Natural killer cell treated with Interleukin-12 subunit alpha and Interleukin-12 subunit beta and Interleukin-15 and Interleukin-18, amount 100 ng/mL, for 72 hours (primary cell): Measurements from ENCODE around the gene ZCCHC10. TPM values are rescaled to one million over a fixed set of nuclear protein-coding genes. Genes with fewer than 3 reads are reported as not detected.
"Not testable (repeated sequence)": the region's sequence is repeated elsewhere in the genome, so short reads cannot be mapped to it uniquely, and the experiment has no call there.

Experiments used
- ATAC-seq, 2 donors: fragments of 150-1000 bp; cut with Tn5 transposase in 1 of 2; sonication (Bioruptor Pico), chemical (Tn5 transposase) in 1 of 2; 2 replicates each; pipeline ENCODE4 v1.10.0; 2021
- DNase-seq: peaks from one replicate; pipeline ENCODE4 v3.0.0; 2022; ENCODE audit warnings: low spot score
- H3K27ac Mint-ChIP-seq, 2 donors: 1 replicate in 1 of 2; 2 replicates in 1 of 2; pipeline ENCODE4 v1.8.0; 2022; ENCODE audit warnings: mixed read lengths in 2 of 2, mild to moderate bottlenecking in 1 of 2, moderate library complexity in 1 of 2
- H3K27me3 Mint-ChIP-seq, 2 donors: 1 replicate in 1 of 2; 2 replicates in 1 of 2; pipeline ENCODE4 v1.8.0; 2022; ENCODE audit warnings: mixed read lengths in 2 of 2
- H3K36me3 Mint-ChIP-seq: one replicate; pipeline ENCODE4 v1.8.0; 2022; ENCODE audit warnings: mixed read lengths
- H3K4me1 Mint-ChIP-seq, 2 donors: 1 replicate in 1 of 2; 2 replicates in 1 of 2; pipeline ENCODE4 v1.8.0; 2022; ENCODE audit warnings: low read depth in 2 of 2, mixed read lengths in 2 of 2, mild to moderate bottlenecking in 1 of 2
- H3K4me3 Mint-ChIP-seq: one replicate; pipeline ENCODE4 v1.8.0; 2022; ENCODE audit warnings: mixed read lengths
- H3K9me3 Mint-ChIP-seq: 2 replicates; pipeline ENCODE4 v1.8.0; 2022; ENCODE audit warnings: mixed read lengths
- total RNA-seq, 2 donors: library from RNA; stranded (reverse); gene quantifications; one replicate each; pipeline ENCODE4 v1.2.3, GENCODE V29; 2022

The ZCCHC10 gene
- total RNA-seq, 2 donors from 2014 or later, result 21.6 to 31.4 TPM

- Mint-ChIP-seq H3K27me3 (no peaks in the 10 kb centered on the region), H3K9me3 (no peaks in the 10 kb centered on the region), H3K36me3 (peaks cover 4% of the 10 kb centered on the region), H3K4me1 (no peaks in the 10 kb centered on the region), H3K4me3 (no peak overlapping the region), H3K27ac (no peak overlapping the region)
- no peak for ATAC-seq
- no peak for DNase-seq
These were observed 46.4 kb downstream of the ZCCHC10 start for GRCh38 chr5:132979976-132980375.

- Mint-ChIP-seq H3K36me3 (peaks cover 4% of the 10 kb centered on the region), H3K4me1 (no peaks in the 10 kb centered on the region), H3K27ac (no peak overlapping the region), H3K27me3 (no peaks in the 10 kb centered on the region), H3K9me3 (no peaks in the 10 kb centered on the region), H3K4me3 (no peak overlapping the region)
- ATAC-seq, result no peak
- DNase-seq, result no peak
These were observed 46.9 kb downstream of the ZCCHC10 start for GRCh38 chr5:132979367-132979940.

- peaks cover 4% of the 10 kb centered on the region for H3K36me3 Mint-ChIP-seq
- no peaks in the 10 kb centered on the region for H3K4me1 Mint-ChIP-seq
- ATAC-seq (no peak), DNase-seq (no peak)
- H3K9me3 Mint-ChIP-seq, result no peaks in the 10 kb centered on the region
- no peak overlapping the region for H3K4me3 Mint-ChIP-seq
- H3K27ac Mint-ChIP-seq, result no peak overlapping the region
- H3K27me3 Mint-ChIP-seq, result no peaks in the 10 kb centered on the region
These were observed 49.5 kb downstream of the ZCCHC10 start for GRCh38 chr5:132976852-132977251.

- not testable (repeated sequence) for H3K4me3 Mint-ChIP-seq, DNase-seq, ATAC-seq
These were observed 53.9 kb downstream of the ZCCHC10 start for GRCh38 chr5:132972436-132972828.

DNA sequence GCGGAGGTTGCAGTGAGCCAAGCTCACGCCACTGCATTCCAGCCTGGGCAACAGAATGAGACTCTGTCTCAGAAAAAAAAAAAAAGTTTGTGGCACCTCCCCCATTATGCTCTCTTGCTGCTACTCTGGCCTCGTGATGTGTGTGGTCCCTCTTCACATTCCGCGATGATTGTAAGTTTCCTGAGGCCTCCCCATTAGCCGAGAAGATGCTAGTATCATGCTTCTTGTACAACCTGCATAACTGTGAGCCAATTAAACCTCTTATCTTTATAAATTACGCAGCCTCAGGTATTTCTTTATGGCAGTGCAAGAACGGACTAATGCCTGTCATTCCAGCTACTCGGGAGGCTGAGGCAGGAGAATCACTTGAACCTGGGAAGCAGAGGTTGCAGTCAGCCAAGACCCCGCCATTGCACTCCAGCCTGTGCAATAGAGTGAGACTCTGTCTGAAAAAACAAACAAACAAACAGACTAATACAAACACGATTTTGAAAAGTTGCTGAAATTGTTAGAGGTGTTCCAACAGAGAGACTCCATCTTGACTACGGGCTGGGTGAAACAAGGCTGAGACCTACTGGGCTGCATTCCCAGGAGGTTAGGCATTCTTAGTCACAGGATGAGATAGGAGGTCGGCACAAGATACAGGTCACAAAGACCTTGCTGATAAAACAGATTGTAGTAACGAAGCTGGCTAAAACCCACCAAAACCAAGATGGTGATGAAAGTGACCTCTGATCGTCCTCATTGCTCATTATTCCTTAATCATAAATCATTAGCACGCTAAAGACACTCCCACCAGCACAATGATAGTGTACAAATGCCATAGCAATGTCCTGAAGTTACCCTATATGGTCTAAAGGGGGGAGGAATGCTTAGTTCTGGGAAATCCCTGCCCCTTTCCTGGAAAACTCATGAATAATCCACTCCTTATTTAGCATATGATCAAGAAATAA, 54.6 kb downstream of the ZCCHC10 start:
- no peak overlapping the region for H3K27ac Mint-ChIP-seq
- no peak for ATAC-seq
- H3K4me3 Mint-ChIP-seq, result no peak overlapping the region
- peaks cover under 1% of the 10 kb centered on the region for H3K36me3 Mint-ChIP-seq
- DNase-seq, result no peak
- no peaks in the 10 kb centered on the region for H3K9me3 Mint-ChIP-seq
- no peaks in the 10 kb centered on the region for H3K4me1 Mint-ChIP-seq
- no peaks in the 10 kb centered on the region for H3K27me3 Mint-ChIP-seq

More at GRCh38 chr5:132972436-132972828, 53.9 kb downstream of the ZCCHC10 start:
- H3K9me3 Mint-ChIP-seq, H3K27me3 Mint-ChIP-seq, H3K27ac Mint-ChIP-seq, H3K4me1 Mint-ChIP-seq, H3K36me3 Mint-ChIP-seq: not testable (repeated sequence)

- H3K27me3 Mint-ChIP-seq, result no peaks in the 10 kb centered on the region
- ATAC-seq (no peak), DNase-seq (no peak)
- H3K4me1 Mint-ChIP-seq, result peaks cover 7 to 25% of the 10 kb centered on the region in 2 donors
- no peaks in the 10 kb centered on the region for H3K9me3 Mint-ChIP-seq
- H3K27ac Mint-ChIP-seq, result peak overlapping the region in 1 of 2 donors; percentile 95
- H3K36me3 Mint-ChIP-seq, result no peaks in the 10 kb centered on the region
- H3K4me3 Mint-ChIP-seq, result no peak overlapping the region
These were observed 61.2 kb downstream of the ZCCHC10 start for GRCh38 chr5:132965120-132965519.

DNA sequence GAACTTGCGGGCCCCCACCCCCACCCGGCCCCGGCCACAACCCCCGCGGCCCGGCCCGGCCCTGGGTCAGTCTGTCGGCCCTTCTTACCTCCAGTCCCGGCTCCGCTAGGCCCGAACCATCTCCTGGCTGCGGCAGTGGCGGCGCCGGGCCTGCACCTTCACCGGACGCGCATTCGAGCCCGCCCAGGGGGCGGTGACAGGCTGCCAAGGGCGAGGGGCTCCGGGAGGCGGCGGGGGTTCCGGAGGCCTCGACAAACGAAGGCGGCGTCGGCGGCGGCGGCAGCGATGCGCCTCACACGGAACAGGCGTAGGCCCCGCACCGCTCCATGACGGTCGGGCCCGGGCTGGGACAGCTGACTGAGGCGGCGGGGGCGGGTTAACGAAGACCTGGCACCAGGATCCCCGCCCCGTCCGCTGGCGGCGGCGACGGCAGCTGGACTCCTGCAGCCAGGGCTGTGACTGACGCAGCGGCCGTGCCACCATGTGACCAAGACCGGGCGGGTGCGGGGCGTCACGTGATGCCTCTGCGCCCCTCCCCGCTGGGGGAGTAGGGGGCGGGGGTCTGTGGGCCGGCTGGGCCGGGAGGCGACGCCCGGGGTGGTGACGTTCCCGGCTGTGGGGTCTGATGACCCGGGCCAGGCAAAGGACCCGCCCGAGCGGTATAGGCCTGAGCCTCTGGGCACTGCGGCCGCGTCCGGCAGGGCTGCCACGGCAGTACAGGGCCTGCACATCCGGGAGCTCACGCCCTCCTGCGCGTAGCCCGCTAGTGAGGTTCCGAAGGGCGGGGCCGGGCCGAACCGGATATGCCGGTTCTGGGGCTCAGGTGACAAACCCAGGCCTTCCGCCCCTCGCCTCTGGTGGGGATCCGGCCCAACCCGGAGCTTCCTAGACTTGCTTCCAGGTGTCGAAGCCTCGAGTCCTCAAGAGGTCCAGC, 62.9 kb downstream of the ZCCHC10 start, which contains the start of gene AFF4:
AFF4 (minus strand) TSS at position 464 of the 934 bp plus-strand sequence. CDS start 26,445 bp downstream, outside the sequence.
- no peaks in the 10 kb centered on the region for H3K36me3 Mint-ChIP-seq
- H3K9me3 Mint-ChIP-seq, result no peaks in the 10 kb centered on the region
- peaks cover 14 to 32% of the 10 kb centered on the region in 2 donors for H3K4me1 Mint-ChIP-seq
- DNase-seq, result peak; percentile 96
- peak within 1 kb of the TSS; percentile 92 for H3K4me3 Mint-ChIP-seq
- peak; percentile 97 for ATAC-seq
- H3K27me3 Mint-ChIP-seq, result no peaks in the 10 kb centered on the region
- peak within 1 kb of the TSS; percentile 95 to 96 for H3K27ac Mint-ChIP-seq

- H3K4me1 Mint-ChIP-seq, result peaks cover 15 to 38% of the 10 kb centered on the region in 2 donors
- peak overlapping the region; percentile 92 for H3K4me3 Mint-ChIP-seq
- DNase-seq (no peak), ATAC-seq (no peak)
- H3K36me3 Mint-ChIP-seq, result no peaks in the 10 kb centered on the region
- H3K27me3 Mint-ChIP-seq, result no peaks in the 10 kb centered on the region
- peak overlapping the region; percentile 95 to 96 for H3K27ac Mint-ChIP-seq
- H3K9me3 Mint-ChIP-seq, result no peaks in the 10 kb centered on the region
These were observed 63.8 kb downstream of the ZCCHC10 start for GRCh38 chr5:132962429-132963021.

DNA sequence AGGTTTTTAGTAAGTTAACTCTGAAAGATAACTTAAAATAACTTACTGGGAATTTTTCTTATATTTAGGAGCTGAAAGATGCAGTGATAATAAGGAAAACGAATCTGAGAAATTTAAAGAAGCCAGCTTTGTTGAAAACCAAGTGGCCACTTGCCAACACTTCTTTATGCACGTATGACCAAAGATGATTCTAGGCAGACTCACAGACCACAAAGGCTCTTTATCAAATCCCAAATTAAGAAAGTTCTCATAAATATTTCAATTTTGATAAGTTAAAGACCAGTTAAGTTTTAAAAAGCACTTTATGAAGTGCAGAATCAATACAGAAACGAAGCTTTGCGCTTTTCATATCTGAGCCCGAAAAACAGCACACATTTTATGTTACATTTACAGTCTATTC, 64.5 kb downstream of the ZCCHC10 start:
- Mint-ChIP-seq H3K9me3 (no peaks in the 10 kb centered on the region), H3K36me3 (no peaks in the 10 kb centered on the region), H3K4me3 (peak overlapping the region; percentile 92), H3K27ac (peak overlapping the region; percentile 95 to 96), H3K4me1 (peaks cover 15 to 38% of the 10 kb centered on the region in 2 donors), H3K27me3 (no peaks in the 10 kb centered on the region)
- ATAC-seq, result no peak
- no peak for DNase-seq

- ATAC-seq, DNase-seq, H3K9me3 Mint-ChIP-seq, H3K36me3 Mint-ChIP-seq, H3K27me3 Mint-ChIP-seq: not testable (repeated sequence)
- Mint-ChIP-seq H3K27ac (peak overlapping the region; percentile 95 to 96), H3K4me1 (peaks cover 15 to 38% of the 10 kb centered on the region in 2 donors), H3K4me3 (peak overlapping the region; percentile 92)
These were observed 65.1 kb downstream of the ZCCHC10 start for GRCh38 chr5:132961123-132961815.

DNA sequence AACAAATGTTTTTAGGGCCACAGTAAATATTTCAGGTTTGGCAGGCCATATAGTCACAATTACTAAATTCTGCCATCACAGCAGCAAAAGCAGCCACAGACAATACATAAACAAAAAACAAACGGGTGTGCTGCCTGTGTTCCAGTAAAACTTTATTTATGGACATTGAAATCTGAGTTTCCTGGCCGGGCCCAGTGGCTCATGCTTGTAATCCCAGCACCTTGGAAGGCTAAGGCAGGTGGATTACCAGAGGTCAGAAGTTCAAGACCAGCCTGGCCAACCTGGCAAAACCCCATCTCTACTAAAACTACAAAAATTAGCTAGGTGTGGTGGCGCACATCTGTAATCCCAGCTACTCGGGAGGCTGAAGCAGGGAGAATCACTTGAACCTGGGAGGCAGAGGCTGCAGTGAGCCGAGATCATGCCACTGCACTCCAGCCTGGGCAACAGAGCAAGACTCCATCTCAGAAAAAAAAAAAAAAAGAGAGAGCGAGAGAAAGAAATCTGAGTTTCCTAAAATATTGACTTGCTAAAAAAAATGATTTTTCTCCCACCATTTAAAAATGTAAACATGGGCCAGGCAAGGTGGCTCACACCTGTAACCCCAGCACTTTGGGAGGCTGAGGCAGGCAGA, 70.1 kb downstream of the ZCCHC10 start:
- not testable (repeated sequence) for H3K9me3 Mint-ChIP-seq, DNase-seq, H3K36me3 Mint-ChIP-seq, ATAC-seq, H3K27ac Mint-ChIP-seq, H3K27me3 Mint-ChIP-seq, H3K4me3 Mint-ChIP-seq
- peaks cover 36 to 44% of the 10 kb centered on the region in 2 donors for H3K4me1 Mint-ChIP-seq

DNA sequence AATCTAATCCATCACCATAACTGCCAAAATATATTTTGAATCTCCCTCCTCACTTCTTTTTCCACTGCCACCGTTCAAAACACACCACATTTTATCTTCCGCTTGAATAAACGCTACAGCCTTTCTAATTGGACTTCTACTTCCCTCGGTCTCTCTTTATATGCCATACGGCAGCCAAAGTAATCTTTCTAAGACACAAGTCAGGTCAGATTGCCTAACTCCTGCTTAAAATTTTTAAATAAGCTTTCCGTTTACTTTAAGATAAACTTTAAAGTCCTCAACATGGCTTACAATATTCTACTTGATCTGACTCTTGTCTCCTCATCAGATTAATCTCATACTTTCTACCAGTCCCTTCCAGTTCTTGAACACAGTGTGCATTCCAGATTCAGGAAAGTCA, 72.6 kb downstream of the ZCCHC10 start:
- H3K27me3 Mint-ChIP-seq, result no peaks in the 10 kb centered on the region
- H3K9me3 Mint-ChIP-seq, result no peaks in the 10 kb centered on the region
- no peak overlapping the region for H3K27ac Mint-ChIP-seq
- no peak overlapping the region for H3K4me3 Mint-ChIP-seq
- H3K36me3 Mint-ChIP-seq, result no peaks in the 10 kb centered on the region
- ATAC-seq (no peak), DNase-seq (no peak)
- H3K4me1 Mint-ChIP-seq, result peaks cover 35 to 40% of the 10 kb centered on the region in 2 donors
